ENCODE data around the gene DNAJC16.

DNA sequence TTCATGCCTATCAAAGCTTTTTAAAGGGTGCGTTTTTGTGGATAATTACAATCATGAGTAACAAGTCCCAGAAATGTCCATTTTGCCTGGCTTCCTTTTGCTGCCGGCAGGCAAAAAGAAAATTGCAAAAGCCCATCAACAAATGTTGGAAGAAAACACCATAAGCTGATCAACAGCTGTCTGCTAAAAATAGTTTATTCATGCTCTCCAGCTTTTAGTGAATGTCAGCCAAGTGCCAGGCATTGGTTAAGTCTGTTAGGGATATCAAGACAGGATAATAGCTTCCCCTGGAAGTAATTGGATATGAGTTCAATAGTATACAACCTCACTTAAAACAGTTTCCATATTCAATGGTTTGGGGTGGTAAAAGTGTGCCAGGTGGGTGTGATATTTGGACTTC, 71.8 kb downstream of the DNAJC16 start:
- TF ChIP-seq, protein P1, sequence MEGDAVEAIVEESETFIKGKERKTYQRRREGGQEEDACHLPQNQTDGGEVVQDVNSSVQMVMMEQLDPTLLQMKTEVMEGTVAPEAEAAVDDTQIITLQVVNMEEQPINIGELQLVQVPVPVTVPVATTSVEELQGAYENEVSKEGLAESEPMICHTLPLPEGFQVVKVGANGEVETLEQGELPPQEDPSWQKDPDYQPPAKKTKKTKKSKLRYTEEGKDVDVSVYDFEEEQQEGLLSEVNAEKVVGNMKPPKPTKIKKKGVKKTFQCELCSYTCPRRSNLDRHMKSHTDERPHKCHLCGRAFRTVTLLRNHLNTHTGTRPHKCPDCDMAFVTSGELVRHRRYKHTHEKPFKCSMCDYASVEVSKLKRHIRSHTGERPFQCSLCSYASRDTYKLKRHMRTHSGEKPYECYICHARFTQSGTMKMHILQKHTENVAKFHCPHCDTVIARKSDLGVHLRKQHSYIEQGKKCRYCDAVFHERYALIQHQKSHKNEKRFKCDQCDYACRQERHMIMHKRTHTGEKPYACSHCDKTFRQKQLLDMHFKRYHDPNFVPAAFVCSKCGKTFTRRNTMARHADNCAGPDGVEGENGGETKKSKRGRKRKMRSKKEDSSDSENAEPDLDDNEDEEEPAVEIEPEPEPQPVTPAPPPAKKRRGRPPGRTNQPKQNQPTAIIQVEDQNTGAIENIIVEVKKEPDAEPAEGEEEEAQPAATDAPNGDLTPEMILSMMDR (IDR thresholded peaks at IDR 0.05 in 2 of 3, conservative IDR thresholded peaks at IDR 0.05 in 1 of 3; ENCODE audit: insufficient read depth in 2 of 3, low read depth in 1 of 3, low read length in 3 of 3): no peak
- TF ChIP-seq HSF4 (CRISPR knock-in tag; IDR thresholded peaks at IDR 0.05; ENCODE audit: borderline replicate concordance) (no peak), IRF2 (CRISPR knock-in tag; IDR thresholded peaks at IDR 0.05) (no peak), ZC3H11A (IDR thresholded peaks at IDR 0.05; ENCODE audit: low read depth, low read length) (no peak), MCM2 (IDR thresholded peaks at IDR 0.05; ENCODE audit: low read depth) (no peak)
- TF ChIP-seq, protein P2, sequence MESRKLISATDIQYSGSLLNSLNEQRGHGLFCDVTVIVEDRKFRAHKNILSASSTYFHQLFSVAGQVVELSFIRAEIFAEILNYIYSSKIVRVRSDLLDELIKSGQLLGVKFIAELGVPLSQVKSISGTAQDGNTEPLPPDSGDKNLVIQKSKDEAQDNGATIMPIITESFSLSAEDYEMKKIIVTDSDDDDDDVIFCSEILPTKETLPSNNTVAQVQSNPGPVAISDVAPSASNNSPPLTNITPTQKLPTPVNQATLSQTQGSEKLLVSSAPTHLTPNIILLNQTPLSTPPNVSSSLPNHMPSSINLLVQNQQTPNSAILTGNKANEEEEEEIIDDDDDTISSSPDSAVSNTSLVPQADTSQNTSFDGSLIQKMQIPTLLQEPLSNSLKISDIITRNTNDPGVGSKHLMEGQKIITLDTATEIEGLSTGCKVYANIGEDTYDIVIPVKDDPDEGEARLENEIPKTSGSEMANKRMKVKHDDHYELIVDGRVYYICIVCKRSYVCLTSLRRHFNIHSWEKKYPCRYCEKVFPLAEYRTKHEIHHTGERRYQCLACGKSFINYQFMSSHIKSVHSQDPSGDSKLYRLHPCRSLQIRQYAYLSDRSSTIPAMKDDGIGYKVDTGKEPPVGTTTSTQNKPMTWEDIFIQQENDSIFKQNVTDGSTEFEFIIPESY (CRISPR knock-in tag; IDR thresholded peaks at IDR 0.05): no peak

Measured in K562 (cell line).